Glomerular endothelial cell (primary cell): ENCODE measurements around the gene B3GALT4. TPM values are rescaled to one million over a fixed set of nuclear protein-coding genes. Genes with fewer than 3 reads are reported as not detected.
"Not testable (repeated sequence)": the region's sequence is repeated elsewhere in the genome, so short reads cannot be mapped to it uniquely, and the experiment has no call there.

Source experiments
- DNase-seq: peaks from one replicate; pipeline ENCODE4 v3.0.0-alpha.2; 2011; ENCODE audit warnings: low read depth, low spot score; ENCODE audit errors: extremely low read depth
- total RNA-seq: library from RNA; depleted of rRNA; stranded (reverse); fragments of >200 nt; gene quantifications from 2 replicates; pipeline ENCODE4 v1.2.3, GENCODE V29; 2015

The B3GALT4 gene
- total RNA-seq = 4.5 and 6.8 TPM in 2 replicates

- no peak for DNase-seq
Measured at GRCh38 chr6:33276864-33277662, at the start of gene B3GALT4. TSS of gene B3GALT4 (plus strand) at chr6:33277123. CDS start at chr6:33277420, 297 bp downstream.

- DNase-seq = no peak
Measured at GRCh38 chr6:33235221-33235634, 41.7 kb upstream of the B3GALT4 start.

- DNase-seq = no peak
Measured at GRCh38 chr6:33236328-33236727, 40.6 kb upstream of the B3GALT4 start.

GRCh38 chr6:33236852-33237251 lies 40.1 kb upstream of the B3GALT4 start:
- no peak for DNase-seq

DNA sequence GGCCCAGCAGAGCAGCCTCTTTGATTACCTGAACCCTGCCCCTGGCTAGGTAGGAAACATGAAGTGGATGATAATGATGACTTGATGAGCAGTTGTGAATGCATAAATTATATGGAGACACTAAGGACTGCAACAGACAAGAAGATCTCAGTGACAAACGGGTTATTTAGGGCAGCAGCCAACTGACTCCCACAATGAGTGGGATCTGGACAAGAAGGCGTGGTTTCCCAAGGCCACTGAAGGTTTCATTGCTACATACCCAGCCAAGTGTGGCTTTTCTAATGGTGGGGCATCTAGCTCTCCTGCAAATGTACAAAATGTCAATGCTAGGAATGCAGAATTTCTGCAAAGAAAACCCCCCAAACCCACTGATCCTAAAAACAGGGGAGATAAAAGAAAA lies 39.2 kb upstream of the B3GALT4 start:
- no peak for DNase-seq

GRCh38 chr6:33241968-33242367 lies 35.0 kb upstream of the B3GALT4 start:
- no peak for DNase-seq

GRCh38 chr6:33243476-33243875 lies 33.4 kb upstream of the B3GALT4 start:
- no peak for DNase-seq

DNA sequence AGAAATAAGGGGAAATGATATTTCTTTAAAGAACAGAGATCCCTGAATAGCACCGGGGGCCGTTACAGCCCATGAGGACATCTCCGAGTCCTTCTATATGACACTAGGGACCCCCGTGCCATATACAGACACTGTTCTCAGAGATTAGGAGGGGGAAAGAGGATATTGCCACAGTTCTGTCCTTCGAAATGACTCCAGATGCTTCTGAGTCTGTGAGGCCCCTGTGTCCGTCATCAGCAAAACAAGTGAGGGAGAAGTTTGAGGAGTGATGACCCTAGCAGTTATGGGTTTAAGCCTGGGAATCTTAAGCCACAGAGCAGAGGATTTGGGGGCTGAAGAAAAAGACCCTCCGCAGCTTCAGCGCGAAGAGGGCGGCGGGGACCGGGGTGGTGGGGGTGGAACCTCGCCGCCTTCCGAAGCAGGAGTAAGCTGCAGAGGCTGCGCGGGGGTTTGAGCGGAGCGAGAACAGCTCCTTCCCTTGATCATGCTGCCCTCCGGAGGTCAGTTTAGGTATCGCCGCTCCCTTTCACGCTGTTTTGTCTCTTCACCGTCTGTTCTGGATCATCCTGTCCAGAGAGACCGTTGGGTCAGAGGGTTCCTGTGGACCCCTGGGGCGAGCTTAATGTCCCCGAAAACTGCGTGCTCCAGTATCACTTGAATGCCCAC lies 28.8 kb upstream of the B3GALT4 start:
- peak; percentile 48 for DNase-seq

DNA sequence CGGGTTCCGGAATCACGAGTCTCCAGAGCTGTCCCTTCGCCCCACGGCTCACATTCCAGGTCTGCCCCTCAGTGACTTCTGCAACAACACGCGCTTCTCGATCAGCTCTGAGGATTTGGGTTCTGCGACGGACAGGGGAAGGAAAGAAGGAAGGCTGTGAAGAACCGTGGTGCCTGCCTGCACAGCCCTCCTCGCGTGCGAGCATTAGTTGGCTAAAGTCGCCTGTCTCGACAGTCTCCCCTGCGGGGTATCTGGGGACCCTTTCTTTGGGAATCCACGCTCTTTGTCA lies 28.3 kb upstream of the B3GALT4 start:
- DNase-seq = no peak

- DNase-seq = peak; percentile 97
Measured at GRCh38 chr6:33248932-33249731, 27.8 kb upstream of the B3GALT4 start.

DNA sequence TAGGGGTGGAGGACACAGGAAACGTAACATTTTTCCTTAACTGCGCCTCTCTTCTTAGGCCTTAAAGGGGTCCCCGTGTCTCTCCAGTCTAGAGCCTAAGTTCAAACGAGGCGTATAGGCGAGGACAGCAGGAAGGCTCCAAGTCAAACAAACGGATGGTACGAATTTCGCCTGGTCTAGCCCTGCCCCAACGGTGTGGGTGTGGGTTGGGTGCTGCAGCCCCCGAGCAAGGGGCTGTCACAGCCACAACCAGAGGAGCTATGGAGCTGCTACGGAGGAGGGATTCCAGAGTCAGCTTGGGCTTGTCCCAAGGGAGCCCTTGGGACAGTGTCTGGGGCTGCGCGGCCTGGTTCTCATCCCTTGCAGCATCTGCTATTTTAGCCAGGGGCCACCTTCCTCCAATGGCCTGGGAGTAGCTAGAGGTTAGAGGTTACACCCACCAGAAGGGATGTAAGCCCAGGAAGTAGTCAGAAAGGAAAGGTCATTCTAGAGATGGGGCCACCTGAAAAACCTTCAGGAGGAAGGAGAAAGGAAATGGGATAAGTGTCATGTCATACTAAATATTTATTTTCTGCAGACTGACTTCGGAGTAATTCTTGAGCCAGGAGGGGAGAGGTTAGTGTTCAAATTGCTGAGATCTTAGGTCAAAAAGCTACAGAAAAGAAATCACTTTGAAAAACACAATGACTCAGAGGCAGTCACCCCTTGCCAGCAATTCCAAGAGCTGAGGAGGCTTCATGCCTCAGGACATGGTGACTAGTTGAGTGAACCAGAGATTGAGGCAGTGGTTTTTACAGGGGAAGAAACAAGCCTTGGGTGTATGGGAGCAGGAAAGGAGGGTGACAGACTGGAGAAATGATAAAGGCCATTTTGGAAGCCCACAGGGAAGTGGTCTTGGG lies 26.9 kb upstream of the B3GALT4 start:
- no peak for DNase-seq

DNA sequence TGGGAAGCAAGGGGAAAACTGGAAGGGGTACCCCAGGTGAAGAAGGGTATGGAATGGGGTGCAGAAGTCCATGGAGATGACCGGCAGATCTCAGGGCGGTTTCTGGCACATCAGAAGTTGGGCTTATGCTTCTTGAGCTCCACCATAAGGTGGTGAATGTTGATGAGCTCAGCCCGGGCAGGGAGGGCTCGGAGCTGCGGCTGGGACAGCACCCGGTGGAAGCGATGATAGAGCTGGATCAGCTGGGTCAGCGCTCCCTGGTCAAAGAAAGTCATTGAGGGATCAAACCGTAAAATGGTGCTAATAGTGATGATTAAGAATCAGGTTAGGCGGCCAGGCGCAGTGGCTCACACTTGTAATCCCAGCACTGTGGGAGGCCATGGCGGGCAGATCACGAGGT lies 26.2 kb upstream of the B3GALT4 start:
- no peak for DNase-seq

DNA sequence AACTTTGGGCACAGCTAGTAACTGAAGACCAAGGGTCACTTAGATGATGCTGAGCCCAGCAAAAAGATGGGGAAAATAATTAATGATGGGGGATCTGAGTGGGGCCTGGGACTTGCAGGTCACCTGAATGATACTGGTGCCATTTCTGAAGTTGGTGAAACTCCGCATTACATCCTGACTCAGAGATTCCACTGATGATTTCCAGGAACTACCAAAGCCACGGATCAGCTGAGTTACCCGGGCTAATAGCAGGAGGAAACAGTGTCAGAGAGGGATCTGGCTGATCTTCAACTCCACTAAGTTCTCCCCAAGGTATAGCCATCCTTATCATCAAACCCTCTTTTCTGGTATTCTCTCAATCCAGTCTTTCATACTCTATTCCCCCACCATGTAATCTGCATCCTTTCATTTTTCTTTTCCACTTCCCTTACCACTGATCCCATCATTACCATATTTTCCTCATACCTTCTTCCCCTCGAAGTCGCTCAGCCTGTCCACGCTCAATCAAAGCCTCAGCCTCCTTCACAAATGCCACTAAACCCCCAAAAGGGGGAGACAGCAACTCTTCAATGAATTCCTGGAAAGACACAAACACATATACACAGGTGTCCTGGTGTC lies 25.4 kb upstream of the B3GALT4 start:
- no peak for DNase-seq

- DNase-seq = no peak
Measured at GRCh38 chr6:33252759-33253158, 24.2 kb upstream of the B3GALT4 start.

DNA sequence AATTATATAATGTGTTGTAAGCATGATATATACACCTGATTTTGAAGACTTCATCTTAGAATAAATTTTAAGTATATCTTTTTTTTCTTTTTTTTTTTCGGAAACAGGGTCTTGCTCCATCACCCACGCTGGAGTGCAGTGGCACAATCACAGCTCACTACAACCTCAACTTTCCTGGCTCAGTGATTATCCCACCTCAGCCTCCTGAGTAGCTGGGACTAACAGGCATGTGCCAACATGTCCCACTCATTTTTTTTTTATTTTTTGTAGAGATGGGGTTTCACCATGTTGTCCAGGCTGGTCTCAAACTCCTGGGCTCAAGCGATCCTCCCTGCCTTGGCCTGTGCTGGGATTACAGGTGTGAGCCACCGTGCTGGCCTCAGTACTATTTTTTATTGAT lies 22.3 kb upstream of the B3GALT4 start:
- DNase-seq = no peak

- DNase-seq = no peak
Measured at GRCh38 chr6:33259032-33259431, 17.9 kb upstream of the B3GALT4 start.

DNA sequence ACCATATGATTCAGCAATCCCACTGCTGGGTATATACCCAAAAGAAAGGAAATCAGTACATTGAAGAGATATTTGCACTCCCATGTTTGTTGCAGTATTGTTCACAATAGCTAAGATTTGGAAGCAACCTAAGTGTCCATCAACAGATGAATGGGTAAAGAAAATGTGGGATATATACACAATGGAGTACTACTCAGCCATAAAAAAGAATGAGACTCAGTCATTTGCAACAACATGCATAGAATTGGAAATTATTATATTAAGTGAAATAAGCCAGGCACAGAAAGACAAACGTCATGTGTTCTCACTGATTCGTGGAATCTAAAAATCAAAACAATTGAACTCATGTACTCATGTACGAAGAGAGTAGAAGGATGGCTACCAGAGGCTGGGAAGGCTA lies 14.4 kb upstream of the B3GALT4 start:
- not testable (repeated sequence) for DNase-seq

GRCh38 chr6:33264015-33264414 lies 12.9 kb upstream of the B3GALT4 start:
- DNase-seq = no peak

GRCh38 chr6:33271117-33271467 lies 5.8 kb upstream of the B3GALT4 start:
- no peak for DNase-seq
